SK-N-MC (cell line): ENCODE results near the gene CLEC16A.

Experiments
- EZH2 ChIP-seq: fragments of 200-600 bp; sonication (generic); IDR thresholded peaks from one replicate; pipeline ENCODE4 v1.6.1; 2017; ENCODE audit warnings: antibody characterized with exemption
- POLR2AphosphoS5 ChIP-seq: IDR thresholded peaks from 2 replicates; pipeline ENCODE4 v1.6.1; 2012; ENCODE audit warnings: mild to moderate bottlenecking, low read depth, low read length, borderline replicate concordance

DNA sequence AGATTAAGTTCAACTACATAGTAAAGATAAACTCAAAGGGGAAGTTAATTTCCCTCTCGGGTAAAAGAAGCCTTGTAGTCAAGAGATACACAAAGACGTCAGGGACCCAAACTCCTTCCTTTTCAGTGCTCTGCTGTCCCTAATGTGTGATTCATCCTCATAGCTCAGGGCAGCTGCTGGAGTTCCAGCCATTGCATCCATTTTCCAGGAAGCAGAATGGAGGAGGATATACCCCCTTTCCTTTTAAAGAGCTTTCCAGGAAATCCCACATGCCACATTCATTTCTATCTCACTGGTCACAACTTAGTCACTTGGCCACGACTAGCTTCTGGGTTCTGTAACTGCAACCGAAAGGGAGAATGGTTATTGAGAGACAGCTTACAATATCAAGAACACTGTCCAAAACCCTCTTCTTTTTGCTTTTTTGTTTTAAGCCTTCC lies 216.3 kb downstream of the CLEC16A start:
- no peak for TF ChIP-seq EZH2
- no peak for TF ChIP-seq POLR2AphosphoS5
